Measurements from ENCODE around the gene PTPN18.

DNA sequence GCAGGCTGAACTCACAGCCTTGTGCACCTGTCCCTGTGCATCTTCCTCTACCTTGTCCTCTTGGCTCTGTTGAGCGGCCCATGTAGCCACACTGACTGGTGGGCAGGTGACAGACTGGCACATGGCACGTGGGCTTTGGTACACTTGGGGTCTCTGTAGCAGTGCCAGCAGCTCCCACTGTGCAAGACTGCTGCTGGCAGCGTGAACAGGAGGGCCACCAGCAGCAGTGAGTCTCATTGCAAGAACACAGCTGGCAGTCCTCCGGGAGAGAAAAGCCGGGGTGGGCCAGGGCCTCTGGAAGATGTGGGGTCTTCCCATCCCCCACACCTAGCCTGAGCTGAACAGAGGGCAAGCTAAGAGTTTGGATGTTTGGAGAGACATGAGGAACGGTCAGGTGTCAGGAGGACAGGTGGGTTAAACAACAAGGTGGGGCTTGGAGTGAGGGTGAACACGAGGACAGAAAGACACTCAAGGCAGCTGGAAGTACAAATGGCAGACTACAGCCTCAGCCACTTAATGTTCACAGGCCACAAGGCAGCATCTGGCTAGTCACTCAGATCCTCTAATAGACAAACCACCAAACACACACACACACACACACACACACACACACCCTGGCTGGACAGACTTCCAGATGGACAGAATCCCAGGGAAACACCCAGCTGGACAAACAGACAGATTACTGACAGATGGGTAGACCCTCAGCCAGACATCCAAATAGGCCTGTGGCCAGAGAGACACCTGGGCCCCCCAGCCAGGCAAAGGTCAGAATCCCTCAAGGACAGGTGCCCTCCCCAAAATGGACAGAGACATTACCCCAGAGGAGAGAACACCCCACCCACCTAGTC lies 2.3 kb upstream of the PTPN18 start:
- TF ChIP-seq EZH2 (IDR thresholded peaks at IDR 0.05; ENCODE audit: borderline replicate concordance, insufficient read depth, low read depth, low read length, poor library complexity, severe bottlenecking): no peak
- TF ChIP-seq, protein P1, sequence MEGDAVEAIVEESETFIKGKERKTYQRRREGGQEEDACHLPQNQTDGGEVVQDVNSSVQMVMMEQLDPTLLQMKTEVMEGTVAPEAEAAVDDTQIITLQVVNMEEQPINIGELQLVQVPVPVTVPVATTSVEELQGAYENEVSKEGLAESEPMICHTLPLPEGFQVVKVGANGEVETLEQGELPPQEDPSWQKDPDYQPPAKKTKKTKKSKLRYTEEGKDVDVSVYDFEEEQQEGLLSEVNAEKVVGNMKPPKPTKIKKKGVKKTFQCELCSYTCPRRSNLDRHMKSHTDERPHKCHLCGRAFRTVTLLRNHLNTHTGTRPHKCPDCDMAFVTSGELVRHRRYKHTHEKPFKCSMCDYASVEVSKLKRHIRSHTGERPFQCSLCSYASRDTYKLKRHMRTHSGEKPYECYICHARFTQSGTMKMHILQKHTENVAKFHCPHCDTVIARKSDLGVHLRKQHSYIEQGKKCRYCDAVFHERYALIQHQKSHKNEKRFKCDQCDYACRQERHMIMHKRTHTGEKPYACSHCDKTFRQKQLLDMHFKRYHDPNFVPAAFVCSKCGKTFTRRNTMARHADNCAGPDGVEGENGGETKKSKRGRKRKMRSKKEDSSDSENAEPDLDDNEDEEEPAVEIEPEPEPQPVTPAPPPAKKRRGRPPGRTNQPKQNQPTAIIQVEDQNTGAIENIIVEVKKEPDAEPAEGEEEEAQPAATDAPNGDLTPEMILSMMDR (IDR thresholded peaks at IDR 0.05): no peak
